ENCODE results near the gene LRRC25. TPM values are rescaled to one million over a fixed set of nuclear protein-coding genes. Genes with fewer than 3 reads are reported as not detected.

The LRRC25 gene
- not detected in 2 replicates for total RNA-seq (2014; rRNA removed; shearing (Covaris generic))
- not detected in 2 replicates for polyA plus RNA-seq (2014; cell fraction: nucleus; rRNA removed)

DNA sequence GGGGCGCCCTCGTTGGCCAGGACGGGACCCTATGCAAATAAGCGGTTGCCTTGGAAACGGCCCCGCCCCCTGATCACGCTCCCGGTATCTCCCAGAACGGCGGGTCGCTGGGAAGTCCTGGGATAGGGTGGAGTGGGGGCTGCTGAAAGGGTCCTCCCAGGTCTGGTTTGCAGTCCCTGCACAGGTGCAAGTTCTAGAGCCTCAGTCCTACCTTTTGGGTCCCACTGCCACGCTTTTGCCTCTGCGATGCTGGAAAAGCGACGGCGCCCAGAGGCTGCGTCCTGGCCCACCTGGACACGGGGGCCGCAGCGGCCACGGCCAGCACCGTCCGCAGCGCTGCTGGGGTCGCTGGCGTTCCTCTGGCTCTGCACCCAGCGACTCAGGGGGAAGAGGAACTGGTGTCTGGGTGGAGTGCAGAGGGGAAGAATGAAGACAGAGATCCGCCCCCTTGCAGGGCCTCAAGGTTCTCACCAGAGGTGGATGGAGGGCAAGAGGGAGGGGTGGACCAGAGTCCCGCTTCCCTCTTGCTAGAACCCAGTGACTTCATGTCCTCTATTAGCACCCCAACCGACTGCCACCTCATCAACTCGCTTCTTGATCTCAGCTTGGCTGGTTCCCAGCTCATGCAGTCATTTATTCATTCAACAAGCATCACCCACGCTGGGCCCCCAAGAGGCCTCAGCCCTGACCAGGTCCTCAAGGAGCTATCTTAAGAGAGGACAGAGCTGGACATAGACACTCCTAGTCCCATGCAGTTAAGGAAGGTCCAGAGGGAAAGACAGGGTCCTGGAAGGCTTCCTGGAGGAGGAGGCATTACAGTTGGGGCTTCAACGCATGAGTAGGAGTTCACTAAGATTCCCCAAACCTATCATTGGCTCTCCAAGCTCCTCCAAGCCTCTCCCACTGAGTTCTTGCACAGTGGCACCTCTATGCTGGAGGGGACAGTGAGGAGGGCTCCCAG lies at the start of gene LRRC25:
LRRC25 (minus strand) TSS at position 381 of the 961 bp plus-strand sequence. CDS start 659 bp downstream, outside the sequence.
- no peak for DNase-seq (ENCODE audit: extremely low read depth, low read depth)

DNA sequence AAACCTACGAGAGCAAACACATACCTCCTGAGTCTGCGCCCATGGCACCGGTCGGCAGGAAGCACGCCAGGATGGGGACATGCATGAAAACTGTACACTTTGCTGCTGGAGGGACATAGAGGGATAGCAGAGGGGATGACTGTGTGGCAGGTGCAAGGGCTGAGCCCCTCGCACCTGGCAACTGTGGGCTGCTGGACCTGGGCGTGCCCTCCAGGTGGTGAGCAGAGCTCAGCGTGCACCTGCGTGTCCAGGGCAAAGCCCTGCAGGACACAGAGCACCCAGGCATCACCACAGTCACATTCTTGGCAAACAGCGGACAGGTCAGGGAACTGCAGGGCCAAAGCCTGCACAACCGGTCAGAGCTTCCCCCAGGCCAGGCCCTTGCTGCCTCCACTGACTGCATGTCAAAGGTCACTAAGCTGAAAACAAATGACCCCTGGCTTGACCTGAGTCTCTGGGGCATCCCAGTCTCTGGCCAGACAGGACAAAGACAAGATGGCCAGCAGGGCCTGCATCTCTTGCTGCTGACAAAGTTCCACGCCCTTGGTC lies 49.5 kb upstream of the LRRC25 start:
- no peak for DNase-seq (ENCODE audit: extremely low read depth, low read depth)

DNA sequence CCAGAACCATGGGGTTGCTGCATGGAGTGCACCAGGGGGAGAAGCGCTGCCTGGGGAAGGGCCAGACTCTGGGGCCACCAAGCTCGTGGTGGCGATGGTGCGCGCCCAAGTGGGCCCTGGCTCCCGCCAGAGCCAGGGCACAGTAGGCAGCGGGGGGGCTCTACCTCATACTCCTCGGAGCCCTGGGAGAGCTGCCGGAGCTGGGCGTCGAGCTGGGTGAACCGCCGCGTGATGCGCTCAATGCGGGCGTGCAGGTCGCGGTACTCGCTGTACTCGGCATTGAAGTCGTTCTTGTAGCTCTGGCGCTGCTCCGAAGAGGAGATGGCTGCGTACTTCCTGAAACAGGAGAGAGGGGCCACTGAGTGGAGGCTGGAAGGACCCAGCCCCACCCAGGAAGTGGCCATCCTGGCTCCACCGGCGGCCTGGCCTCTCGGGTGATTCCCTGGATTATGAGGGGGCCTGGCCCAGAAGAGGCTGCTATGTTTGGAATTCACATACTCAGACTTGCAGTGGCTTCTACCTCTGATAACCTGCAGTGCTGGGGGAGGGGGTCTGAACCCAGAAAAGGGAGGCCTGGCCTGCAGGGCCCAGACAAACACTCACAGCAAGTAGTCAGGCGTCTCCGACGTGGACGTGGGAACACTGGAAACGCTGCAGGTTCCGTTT lies 48.9 kb upstream of the LRRC25 start:
- no peak for DNase-seq (ENCODE audit: extremely low read depth, low read depth)

DNA sequence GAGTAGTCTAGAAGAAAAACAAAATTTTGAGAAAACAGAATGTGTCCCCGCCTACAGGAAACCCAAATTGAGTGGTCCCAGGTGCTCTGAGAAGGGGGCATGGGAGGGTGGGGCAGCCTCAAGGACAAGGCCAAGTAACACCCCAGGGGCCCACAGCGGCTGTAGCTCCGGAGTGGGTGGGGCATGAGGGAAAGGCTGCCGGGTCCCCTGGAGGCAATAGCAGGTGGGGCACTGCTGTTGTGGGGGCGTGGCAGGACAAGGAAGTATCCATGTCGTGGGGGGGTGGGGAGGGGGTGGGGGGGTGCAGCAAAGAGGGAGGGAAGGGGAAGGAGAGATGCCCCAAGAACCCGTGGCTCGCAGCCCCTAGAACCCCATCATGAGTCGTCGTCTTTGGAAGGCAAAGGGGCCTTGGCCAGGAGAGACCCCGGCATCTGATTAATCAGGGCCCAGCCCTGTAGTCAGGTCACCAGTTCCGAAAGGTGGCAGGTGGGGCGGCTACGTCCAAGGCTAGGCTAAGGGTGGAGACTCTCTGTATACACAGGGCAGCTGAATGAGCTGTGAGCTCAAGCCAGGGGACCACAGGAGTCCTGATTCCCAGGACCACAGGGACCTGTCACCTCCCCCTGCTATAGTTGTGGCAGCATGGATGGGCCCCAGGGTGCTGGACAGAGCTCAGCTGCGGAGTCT lies 48.0 kb upstream of the LRRC25 start:
- no peak for DNase-seq (ENCODE audit: extremely low read depth, low read depth)

DNA sequence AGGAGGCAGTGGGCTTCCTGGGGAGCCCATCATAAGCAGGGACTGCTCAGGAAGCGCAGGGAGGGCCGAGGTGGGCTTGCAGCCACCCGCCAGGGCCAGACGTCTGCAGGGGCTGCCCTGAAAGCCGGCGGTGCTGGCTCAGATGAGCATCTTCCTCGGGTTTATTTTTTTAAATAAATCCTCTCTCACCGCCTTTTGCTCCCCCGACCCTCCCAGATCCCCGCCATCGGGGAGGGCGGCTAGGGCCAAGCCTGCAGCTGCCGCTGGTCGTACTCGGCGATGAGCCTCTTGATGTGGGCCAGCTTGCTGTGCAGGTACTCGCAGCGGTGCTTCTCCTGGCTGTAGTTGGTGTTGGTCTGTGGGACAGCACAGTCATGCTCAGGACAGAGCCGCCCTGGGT lies 47.1 kb upstream of the LRRC25 start:
- no peak for DNase-seq (ENCODE audit: extremely low read depth, low read depth)

DNA sequence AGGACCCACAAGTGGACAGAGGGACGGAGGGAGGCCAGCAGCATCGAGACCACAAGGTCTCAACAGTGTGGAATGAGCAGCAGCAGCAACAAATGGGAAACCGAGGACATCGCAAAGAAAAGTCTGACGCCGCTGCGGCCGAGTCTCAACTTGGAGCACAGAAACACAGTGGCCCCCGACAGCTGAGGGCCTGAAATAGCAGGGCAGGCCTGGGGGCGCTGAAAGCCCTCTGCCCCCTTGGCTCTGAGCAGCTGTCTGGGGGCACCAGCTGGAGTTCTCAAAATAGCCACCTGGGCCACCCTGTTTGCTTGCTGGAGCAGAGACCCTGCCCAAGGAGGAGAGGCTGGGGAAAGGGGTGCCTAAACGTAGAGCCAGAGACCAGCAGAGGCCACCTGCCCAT lies 46.4 kb upstream of the LRRC25 start:
- DNase-seq (ENCODE audit: extremely low read depth, low read depth): no peak

DNA sequence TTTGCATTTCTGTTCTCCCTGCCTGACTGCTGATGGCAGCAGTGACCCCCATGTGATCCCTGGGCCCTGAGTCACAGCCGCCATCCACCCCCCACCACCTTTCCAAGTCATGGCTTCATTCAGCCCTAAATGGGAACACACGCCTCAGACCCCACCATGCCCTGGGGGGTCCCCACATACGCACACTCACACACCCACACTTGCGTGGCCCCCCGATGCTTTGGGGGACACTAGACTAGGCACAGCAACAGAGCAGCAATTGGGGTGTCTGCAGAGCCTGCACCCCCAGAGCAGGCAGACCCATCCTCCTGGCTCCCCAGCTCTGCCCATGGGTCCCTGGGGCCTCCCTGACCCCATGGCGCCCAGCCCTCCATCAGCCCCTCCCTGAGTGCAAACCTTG lies 46.0 kb upstream of the LRRC25 start:
- no peak for DNase-seq (ENCODE audit: extremely low read depth, low read depth)

DNA sequence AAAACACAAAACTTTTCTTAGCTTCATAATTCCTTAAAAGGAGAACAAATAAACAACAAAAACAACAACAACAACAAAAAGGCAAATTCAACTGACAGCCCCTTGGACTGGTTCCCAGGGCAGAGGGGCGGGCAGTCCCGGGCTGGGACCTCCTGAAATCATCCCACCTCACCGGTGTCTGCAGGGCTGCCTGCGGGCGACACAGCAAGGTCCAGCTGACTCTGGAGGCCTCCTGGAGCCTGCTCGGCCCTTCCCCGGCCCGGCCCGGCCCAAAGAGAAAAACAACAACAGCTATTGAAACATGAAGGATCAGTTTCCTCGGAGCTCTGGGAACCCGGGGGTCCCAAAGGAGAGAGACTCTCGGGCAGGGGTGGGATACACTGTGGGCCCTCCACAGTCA lies 45.5 kb upstream of the LRRC25 start:
- DNase-seq (ENCODE audit: extremely low read depth, low read depth): no peak

DNA sequence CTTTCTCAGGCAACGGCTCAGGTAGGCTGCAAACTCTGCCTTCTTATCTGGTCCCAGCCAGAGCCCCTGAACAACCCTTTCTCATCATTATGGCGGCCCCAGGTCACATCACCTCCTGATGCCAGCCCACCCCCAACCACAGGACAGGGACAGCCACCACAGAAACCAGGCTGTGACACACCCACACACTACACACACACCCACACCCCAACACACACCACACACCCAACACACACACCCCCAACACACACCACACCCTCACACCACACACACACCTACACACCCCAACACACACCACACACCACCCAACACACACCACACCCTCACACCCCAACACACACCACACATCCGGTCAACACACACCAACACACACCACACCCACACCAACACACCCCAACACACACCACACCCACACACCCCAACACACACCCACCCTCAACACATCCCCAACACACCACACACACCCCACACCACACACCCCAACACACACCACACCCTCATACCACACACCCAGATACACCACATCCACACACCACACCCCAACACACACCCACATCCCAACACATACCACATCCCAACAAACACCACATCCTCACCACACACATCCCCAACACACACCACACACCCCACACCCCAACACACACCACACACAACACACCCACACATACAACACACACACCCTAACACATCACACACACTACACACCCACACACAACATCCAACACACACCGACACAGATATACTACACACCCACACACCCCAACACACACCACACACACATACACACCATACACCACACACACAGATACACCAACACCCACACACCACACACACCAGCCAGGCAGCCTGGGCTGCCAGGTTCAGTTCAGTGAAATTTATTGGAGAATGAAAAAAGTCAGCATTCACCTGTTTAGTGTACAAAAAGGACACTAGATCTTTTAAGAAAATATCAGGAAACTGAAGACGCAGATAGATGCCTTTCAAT lies 44.7 kb upstream of the LRRC25 start:
- no peak for DNase-seq (ENCODE audit: extremely low read depth, low read depth)

DNA sequence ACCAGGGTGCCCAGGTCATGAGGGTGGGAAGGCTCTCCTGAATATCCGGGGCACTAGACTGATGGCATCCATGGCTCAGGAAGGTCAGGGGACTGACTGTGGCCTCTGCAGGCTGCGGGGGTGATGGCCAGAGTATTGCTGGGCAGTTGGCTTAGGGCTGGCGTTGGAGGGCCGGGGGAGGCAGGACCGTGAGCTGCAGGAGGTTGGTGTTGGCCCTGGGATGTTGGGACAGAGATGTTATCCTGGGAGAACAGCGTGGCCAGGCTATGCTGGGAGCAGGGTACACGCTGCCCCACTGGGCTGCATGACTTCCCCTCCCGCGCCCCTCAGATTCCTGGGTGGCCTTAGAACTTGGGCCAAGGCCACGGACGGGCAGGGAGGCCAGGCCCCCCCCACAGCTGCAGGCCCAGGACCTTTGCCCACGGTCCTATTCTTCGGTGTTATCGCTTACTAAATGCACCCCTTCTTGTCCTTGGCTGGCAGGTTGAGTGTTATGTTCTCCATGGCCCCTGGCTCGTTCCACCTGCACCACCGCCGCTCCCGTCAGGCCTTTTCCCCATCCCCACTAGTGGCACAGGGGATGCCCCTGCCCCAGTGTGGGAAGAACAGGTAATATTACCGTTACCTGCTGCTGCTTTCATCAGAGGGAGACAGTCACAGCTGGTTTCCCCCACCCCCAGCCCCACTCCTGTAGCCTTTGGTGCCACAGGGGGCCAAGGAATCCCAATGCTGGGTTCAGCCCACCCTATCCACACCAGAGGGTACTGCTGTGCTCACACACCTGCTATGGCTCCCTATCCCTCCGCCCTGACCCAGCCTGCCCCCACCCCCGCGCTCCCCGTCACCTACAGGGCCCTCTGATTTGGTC lies 43.7 kb upstream of the LRRC25 start:
- no peak for DNase-seq (ENCODE audit: extremely low read depth, low read depth)

DNA sequence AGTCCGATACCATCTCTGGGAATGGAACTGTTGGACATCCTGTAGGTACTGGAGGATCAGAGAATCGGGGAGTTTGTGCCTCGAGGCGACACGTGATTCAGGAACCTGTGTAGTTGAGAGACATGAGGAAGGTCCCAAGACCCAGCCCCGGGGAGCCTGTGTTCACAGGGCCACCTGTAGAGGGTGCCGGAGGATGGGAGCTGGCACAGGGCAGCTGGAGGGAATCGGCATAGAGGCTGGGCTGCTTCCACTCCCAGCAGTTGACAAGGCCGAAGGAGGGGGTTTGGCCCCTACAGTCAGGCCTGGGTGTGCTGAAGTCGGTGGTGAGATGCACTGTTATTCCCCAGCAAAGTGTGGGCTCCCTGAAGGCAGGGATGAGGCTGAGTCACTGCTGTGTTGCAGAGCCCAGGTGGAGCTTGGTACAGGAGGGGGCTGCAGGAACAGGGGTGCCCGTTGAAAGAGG lies 43.0 kb upstream of the LRRC25 start:
- DNase-seq (ENCODE audit: extremely low read depth, low read depth): peak; percentile 19

DNA sequence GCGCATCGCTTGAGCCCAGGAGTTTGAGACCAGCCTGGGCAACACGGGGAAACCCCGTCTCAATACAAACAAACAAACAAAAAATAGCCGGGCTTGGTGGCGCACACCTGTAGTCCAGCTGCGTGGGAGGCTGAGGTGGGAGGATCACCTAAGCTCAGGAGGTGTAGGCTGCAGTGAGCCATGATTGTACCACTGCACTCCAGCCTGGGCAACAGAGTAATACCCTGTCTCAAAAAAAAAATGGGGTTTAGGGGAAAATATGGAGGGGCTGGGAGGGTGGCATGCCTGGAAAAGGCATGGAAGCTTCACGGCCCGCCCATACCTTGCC lies 42.5 kb upstream of the LRRC25 start:
- no peak for DNase-seq (ENCODE audit: extremely low read depth, low read depth)

DNA sequence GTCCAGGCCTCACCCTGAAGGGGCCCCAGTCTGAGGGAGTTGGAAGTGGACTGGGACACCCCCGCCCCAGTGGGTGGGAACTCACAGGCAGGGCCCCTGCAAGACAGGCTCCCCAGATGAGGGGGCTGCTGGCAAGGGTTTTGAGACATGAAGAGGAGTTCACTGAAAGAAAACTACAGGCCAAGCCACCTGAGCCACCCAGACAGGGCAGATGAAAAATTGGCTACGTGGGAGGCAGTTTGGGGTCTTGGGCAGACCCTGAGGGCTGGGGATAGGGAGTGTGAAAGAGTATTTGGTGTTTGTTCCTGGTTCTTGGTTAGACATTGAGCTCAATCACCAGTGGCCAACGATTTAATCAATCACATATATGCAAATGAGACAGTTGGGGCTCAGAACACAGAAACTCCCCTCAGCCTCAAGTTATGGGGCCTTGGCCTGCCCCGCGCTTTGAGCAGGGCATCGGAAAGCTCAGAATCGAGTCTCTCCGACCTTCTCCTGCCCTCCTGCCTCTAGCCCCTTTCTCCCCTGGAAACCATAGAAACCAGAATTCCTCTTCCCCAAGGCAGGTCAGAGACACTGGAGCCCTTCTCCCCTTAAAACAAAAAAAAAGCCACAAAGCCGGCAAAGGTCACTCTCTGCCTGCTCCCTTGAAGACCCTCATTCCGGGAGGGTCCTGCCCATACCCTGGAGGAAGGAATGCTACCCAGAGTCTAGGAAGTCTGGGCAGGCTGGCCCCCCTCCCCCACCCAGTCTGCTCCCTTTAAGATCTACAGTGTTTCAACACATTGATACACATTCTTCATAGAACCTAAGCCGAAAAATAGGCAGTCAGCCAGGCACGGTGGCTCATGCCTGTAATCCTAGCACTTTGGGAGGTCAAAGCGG lies 41.8 kb upstream of the LRRC25 start:
- DNase-seq (ENCODE audit: extremely low read depth, low read depth): no peak

DNA sequence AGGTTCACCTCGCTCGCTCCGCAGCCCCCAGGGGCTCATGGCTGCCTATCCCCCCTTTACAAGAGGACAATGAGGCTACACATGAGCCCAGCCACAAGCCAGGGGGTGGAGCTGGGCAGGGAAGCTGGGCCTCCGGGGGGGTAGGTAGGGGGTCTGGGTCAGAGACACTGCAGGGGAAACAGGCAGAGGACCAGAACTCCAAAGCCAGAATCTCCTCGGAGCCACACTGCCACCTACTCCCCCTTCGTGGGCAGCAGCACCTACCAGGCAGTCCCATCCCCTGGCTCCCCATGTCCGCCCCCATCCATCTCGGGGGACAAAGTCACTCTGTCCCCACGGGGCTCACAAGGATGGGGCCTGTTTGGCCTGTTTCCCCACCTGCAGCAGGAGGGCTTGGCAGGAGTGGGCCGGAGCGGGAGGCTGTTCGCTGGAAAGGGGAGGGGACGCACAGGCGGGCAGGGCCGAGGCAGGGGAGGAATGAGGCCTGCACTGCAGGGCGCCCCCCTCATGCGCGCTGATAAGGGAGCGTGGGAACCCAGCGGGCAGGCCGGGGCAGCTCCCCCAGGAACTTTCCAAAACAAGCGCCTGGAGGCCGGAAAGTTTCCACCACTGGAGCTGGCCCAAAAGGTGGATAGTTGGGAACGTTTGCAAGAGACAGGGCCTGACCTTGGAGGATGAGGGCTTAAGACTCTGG lies 41.1 kb upstream of the LRRC25 start:
- no peak for DNase-seq (ENCODE audit: extremely low read depth, low read depth)

DNA sequence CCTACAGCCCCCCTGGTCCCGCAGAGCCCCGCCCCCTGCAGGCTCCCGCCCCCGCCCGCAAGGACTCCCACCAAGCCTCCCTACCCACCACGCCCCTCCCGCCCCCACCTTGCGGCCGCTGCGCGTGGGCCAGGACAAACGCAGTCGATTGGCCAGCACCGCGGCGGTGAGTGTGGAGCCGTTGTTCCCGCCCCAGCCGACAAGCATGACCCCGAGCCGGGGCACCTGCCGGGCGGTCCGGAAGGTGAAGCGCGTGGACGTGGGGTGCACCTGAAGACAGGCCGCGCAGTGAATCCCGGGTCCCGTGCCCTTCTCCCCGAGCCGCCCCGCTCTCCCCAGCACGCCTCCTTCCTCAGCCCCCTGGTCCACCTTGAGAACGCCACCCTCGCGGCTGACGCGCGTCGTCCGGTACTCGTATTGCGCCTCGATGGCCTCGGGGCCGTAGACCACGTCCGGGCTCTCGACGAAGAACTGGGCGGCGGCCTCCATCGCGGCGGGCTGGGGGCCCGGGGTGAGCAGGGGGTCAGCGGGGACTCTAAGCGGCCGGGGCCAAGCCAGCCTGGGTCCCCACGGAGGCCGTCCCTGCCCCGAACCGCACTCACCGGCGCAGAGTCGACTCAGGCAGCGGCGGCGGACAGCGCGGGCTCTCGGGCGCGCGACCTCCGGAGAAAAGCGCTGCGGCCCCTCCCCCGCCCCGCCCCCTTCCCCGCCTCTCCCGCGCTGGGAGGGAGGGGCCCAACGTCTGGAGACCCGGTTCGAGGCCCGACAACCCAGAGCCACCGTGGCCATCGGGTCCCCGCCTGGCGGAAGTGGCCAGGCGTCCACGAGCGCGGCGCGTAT lies 40.3 kb upstream of the LRRC25 start, which contains the start of gene ISYNA1:
ISYNA1 (minus strand) TSS at position 643 of the 840 bp plus-strand sequence; CDS start at position 489, 154 bp downstream.
- no peak for DNase-seq (ENCODE audit: extremely low read depth, low read depth)

Data from NCI-H460 (cell line).